NCI-H510A (cell line): ENCODE measurements around the gene GLI1.
"Not testable (repeated sequence)": the region's sequence is repeated elsewhere in the genome, so short reads cannot be mapped to it uniquely, and the experiment has no call there.

Source experiments
- DNase-seq: peaks from one replicate; lab custom pipeline; 2025; lab: John Stamatoyannopoulos, UW

GLI1 gene

GRCh38 chr12:57441846-57442427 lies 17.6 kb upstream of the GLI1 start:
- DNase-seq = no peak

GRCh38 chr12:57444337-57444736 lies 15.2 kb upstream of the GLI1 start:
- DNase-seq = not testable (repeated sequence)

DNA sequence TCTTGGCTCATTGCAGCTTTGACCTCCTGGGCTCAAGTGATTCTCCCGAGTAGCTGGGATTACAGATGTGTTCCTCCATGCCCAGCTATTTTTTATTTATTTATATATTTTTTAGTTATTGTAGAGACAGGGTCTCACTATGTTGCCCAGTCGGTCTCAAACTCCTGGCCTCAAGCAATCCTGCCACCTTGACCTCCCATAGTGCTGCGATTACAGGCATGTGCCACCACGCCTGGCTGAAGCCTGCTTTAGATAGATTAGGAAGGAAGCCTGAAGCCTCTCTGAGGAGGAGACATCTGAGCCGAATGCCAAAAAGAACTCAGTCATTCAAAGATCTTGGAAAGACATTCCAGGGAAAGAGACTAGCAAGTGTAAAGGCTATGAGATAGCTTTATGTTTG lies 14.8 kb upstream of the GLI1 start:
- no peak for DNase-seq

GRCh38 chr12:57446292-57446960 lies 13.2 kb upstream of the GLI1 start:
- DNase-seq = no peak

DNA sequence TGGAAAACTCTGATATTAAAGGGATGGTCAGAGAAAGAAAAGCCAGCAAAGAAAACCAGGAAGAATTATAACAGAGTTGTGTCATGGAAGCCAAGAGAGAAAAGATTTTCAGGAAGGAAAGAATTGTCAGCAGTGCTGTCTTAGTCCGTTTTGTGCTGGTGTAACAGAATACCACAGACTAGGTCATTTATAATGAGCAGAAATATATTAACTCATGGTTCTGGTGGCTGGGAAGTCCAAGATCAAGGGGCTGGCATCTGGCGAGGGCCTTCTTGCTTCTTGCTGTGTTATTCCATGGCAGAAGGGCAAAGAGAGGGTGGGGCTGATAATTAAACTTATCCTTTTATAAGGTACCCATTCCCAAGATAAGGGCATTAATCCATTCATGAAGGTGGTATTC lies 10.9 kb upstream of the GLI1 start:
- DNase-seq = no peak

DNA sequence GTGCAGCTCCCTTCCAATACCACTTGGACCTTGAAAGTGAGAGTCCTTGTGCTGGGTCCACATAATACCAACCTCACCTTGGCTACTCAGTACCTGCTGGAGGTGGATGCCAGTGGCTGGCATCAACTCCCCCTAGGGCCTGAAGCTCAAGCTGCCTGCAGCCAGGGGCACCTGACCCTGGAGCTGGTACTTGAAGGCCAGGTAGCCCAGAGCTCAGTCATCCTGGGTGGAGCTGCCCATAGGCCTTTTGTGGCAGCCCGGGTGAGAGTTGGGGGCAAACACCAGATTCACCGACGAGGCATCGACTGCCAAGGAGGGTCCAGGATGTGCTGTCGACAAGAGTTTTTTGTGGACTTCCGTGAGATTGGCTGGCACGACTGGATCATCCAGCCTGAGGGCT lies 10.2 kb upstream of the GLI1 start:
- no peak for DNase-seq

GRCh38 chr12:57450057-57450456 lies 9.5 kb upstream of the GLI1 start:
- no peak for DNase-seq

- no peak for DNase-seq
Measured at GRCh38 chr12:57451233-57451778, 8.3 kb upstream of the GLI1 start.

GRCh38 chr12:57452181-57452936 lies 7.2 kb upstream of the GLI1 start:
- DNase-seq = no peak

- peak; percentile 40 for DNase-seq
Measured at GRCh38 chr12:57452937-57453509, 6.6 kb upstream of the GLI1 start.

GRCh38 chr12:57454213-57454565 lies 5.4 kb upstream of the GLI1 start:
- no peak for DNase-seq

GRCh38 chr12:57454566-57455373 lies 4.8 kb upstream of the GLI1 start, which contains the start of gene INHBE:
TSS of gene INHBE (plus strand) at chr12:57455307. CDS start at chr12:57455537, 230 bp downstream.
- DNase-seq = peak; percentile 83

GRCh38 chr12:57455374-57456144 lies 4.0 kb upstream of the GLI1 start:
- DNase-seq = peak; percentile 75

- peak; percentile 47 for DNase-seq
Measured at GRCh38 chr12:57456145-57456700, 3.4 kb upstream of the GLI1 start.

GRCh38 chr12:57456737-57457490 lies 2.7 kb upstream of the GLI1 start:
- DNase-seq = no peak

GRCh38 chr12:57458665-57459054 lies 925 bp upstream of the GLI1 start:
- no peak for DNase-seq

- peak; percentile 94 for DNase-seq
Measured at GRCh38 chr12:57459055-57459749, 383 bp upstream of the GLI1 start.

DNA sequence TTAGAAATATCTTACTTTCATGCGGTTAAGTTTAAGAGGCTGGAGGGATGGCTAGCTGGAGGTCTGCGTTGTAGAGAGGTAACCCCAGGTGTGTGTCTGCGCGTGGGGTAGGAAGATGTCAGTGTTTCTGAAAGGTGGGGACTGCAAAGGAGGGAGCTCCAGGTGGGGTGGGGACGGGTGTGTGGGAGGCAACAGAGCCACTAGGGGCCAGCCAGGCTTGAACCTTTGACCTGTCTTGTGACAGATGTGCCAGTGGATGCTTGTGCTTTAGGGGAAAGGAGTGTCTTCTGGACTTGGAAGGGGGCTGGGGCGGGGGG lies 841 bp downstream of the GLI1 start:
- DNase-seq = no peak

GRCh38 chr12:57460841-57461275 lies 1.3 kb downstream of the GLI1 start:
- DNase-seq = no peak
